ENCODE data around the gene ERC2. TPM values are rescaled to one million over a fixed set of nuclear protein-coding genes. Genes with fewer than 3 reads are reported as not detected.

The ERC2 gene
- total and polyA plus RNA-seq, 2 of the 8 experiments (the other 6 are each of a cell fraction or from before 2014, with no cell fraction given): 16.4 to 22.8 TPM

- Histone ChIP-seq H3K4me1 (replicated peaks in 1 of 4; ENCODE audit: control insufficient read depth in 3 of 4, insufficient read depth in 4 of 4, low read length in 3 of 4) (no peaks in the 10 kb centered on the region), H3K9ac (replicated peaks in 1 of 4; ENCODE audit: extremely low read depth in 1 of 4, low read depth in 3 of 4, low read length in 3 of 4) (no peak overlapping the region), H3K4ac (replicated peaks; ENCODE audit: insufficient read length, low read depth, low read length) (no peak overlapping the region), H2BK15ac (ENCODE audit: low read length) (0 out of 2 replicates have a peak overlapping the region, but pooled peaks have one; percentile 62), H3K14ac (ENCODE audit: insufficient read length) (no peak overlapping the region), H3K79me1 (ENCODE audit: low read depth, low read length) (no peaks in the 10 kb centered on the region), H3K56ac (replicated peaks; ENCODE audit: insufficient read length, low read depth, low read length) (no peak overlapping the region), H3K79me2 (ENCODE audit: control insufficient read depth in 1 of 2, insufficient read depth in 2 of 2, low read length in 2 of 2) (no peaks in the 10 kb centered on the region), H3K27me3 (replicated peaks in 1 of 4; ENCODE audit: control insufficient read depth in 3 of 4, extremely low read depth in 1 of 4, insufficient read depth in 3 of 4, low read length in 3 of 4) (no peaks in the 10 kb centered on the region), H3K9me3 (ENCODE audit: insufficient read depth in 2 of 2, low read depth in 1 of 2, low read length in 1 of 2) (no peaks in the 10 kb centered on the region), H4K5ac (ENCODE audit: insufficient read length, low read depth, low read length) (no peak overlapping the region), H2BK20ac (ENCODE audit: low read length) (0 out of 2 replicates have a peak overlapping the region, but pooled peaks have one; percentile 6), H3K4me2 (ENCODE audit: insufficient read depth in 1 of 2, low read depth in 2 of 2, low read length in 2 of 2) (no peak overlapping the region), H4K8ac (ENCODE audit: extremely low read depth, insufficient read depth, low read length) (no peak overlapping the region), H2AFZ (ENCODE audit: low read length) (no peak overlapping the region), H2BK12ac (ENCODE audit: low read depth, low read length) (no peak overlapping the region), H3K36me3 (ENCODE audit: control insufficient read depth in 2 of 4, insufficient read depth in 4 of 4, low read length in 3 of 4) (no peaks in the 10 kb centered on the region), H3K27ac (ENCODE audit: low read depth, low read length) (no peak overlapping the region), H2BK120ac (replicated peaks; ENCODE audit: low read depth, low read length) (no peak overlapping the region), H3K4me3 (ENCODE audit: extremely low read depth in 1 of 4, insufficient read depth in 2 of 4, low read depth in 3 of 4, low read length in 4 of 4) (no peak overlapping the region), H3K23ac (ENCODE audit: insufficient read length) (no peak overlapping the region), H3K18ac (ENCODE audit: extremely low read depth, low read length) (no peak overlapping the region), H2AK5ac (ENCODE audit: low read depth, low read length) (0 out of 2 replicates have a peak overlapping the region, but pooled peaks have one; percentile 70), H3K23me2 (ENCODE audit: low read depth, low read length) (no peaks in the 10 kb centered on the region), H4K91ac (replicated peaks; ENCODE audit: insufficient read length, low read length) (no peak overlapping the region), H2BK5ac (ENCODE audit: low read depth, low read length) (no peak overlapping the region), H4K20me1 (replicated peaks in 1 of 2; ENCODE audit: control insufficient read depth in 1 of 2, insufficient read depth in 2 of 2, low read length in 2 of 2) (no peaks in the 10 kb centered on the region)
- DNase-seq (ENCODE audit: low read depth in 1 of 2, low spot score in 2 of 2): no peak
- ChIA-PET POLR2A (ENCODE audit: partially characterized antibody) (interaction anchor here (0.5 to 1.4 kb wide), 2 partner anchors 11 to 13 kb away, joined by 3 read pairs; no protein-coding TSS in a partner anchor), CTCF (ENCODE audit: partially characterized antibody) (interaction anchor here (5.2 kb wide), 1 partner anchor 12 kb away, joined by 18 read pairs; no protein-coding TSS in a partner anchor)
- TF ChIP-seq RXRA (IDR thresholded peaks at IDR 0.05; ENCODE audit: insufficient read depth, low read depth, low read length) (no peak), EZH2 (IDR thresholded peaks at IDR 0.05; ENCODE audit: low read depth, low read length, severe bottlenecking) (no peak), EP300 (IDR thresholded peaks at IDR 0.05; ENCODE audit: borderline replicate concordance in 1 of 2, low read depth in 2 of 2, low read length in 2 of 2) (no peak), HDAC2 (IDR thresholded peaks at IDR 0.05; ENCODE audit: borderline replicate concordance in 1 of 2, low read depth in 2 of 2, low read length in 2 of 2) (no peak), TEAD4 (IDR thresholded peaks at IDR 0.05; ENCODE audit: low read depth, low read length) (no peak), SIX5 (IDR thresholded peaks at IDR 0.05; ENCODE audit: low read depth, low read length) (no peak), SP2 (IDR thresholded peaks at IDR 0.05; ENCODE audit: low read length) (no peak), TBP (IDR thresholded peaks at IDR 0.05; ENCODE audit: low read depth, low read length) (no peak), HDAC6 (IDR thresholded peaks at IDR 0.05; ENCODE audit: low read depth, low read length) (no peak)
- WGBS, 2 experiments (ENCODE audit: extremely low coverage in 1 of 2, insufficient coverage in 1 of 2, insufficient read length in 1 of 2, insufficient replicate concordance in 2 of 2, low coverage in 1 of 2, low lambda C conversion rate in 2 of 2, missing lambda C conversion rate in 1 of 2): 87% methylated on average over 8 of the region's 8 CpGs; no CpG with 5 or more reads in 1 of the 2 experiments
- FAIRE-seq: no peak
These were observed 758.8 kb downstream of the ERC2 start for GRCh38 chr3:55709411-55710012.

All from H1 (cell line).